Measurements from ENCODE around the gene SLC7A14. TPM values are rescaled to one million over a fixed set of nuclear protein-coding genes. Genes with fewer than 3 reads are reported as not detected.
A peak's percentile ranks its signal among the peaks of the same experiment; 100 is the strongest.

SLC7A14 gene
- total and polyA plus RNA-seq, 2 of the 13 experiments (the other 11 are each of a cell fraction or from before 2014, with no cell fraction given), result not detected

DNA sequence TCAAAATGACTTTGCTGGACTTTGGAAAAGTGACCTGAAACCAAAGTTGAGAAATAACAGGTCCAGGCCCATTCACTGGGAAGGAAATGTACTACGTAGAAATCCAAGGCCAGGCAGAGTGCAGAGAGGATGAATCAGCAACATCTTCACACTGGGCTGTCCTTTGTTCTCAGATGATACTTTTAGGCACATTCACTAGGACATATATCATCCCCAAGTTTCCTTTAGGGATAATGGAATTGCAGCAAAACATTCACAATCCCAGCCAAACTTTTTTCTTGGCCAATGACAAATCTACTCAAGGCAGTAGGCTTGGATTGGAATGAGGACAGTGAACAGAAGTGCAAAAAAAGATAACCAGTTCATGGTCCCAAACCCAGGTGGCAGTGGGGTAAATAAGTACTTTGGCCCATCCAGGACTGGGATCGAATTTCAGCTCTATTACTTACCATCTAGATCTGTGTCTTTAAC lies 92.1 kb downstream of the SLC7A14 start (continued):
- TF ChIP-seq, protein P1, sequence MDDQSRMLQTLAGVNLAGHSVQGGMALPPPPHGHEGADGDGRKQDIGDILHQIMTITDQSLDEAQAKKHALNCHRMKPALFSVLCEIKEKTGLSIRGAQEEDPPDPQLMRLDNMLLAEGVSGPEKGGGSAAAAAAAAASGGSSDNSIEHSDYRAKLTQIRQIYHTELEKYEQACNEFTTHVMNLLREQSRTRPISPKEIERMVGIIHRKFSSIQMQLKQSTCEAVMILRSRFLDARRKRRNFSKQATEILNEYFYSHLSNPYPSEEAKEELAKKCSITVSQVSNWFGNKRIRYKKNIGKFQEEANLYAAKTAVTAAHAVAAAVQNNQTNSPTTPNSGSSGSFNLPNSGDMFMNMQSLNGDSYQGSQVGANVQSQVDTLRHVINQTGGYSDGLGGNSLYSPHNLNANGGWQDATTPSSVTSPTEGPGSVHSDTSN (CRISPR knock-in tag; IDR thresholded peaks at IDR 0.05; ENCODE audit: borderline replicate concordance), result no peak
- TF ChIP-seq ZNF460 (CRISPR knock-in tag; IDR thresholded peaks at IDR 0.05; ENCODE audit: borderline replicate concordance) (no peak), ZFYVE20 (CRISPR knock-in tag; IDR thresholded peaks at IDR 0.05; ENCODE audit: borderline replicate concordance, low read depth) (no peak), ZNF124 (CRISPR knock-in tag; IDR thresholded peaks at IDR 0.05) (no peak), RAD21 (CRISPR knock-in tag; IDR thresholded peaks at IDR 0.05) (no peak), GATAD1 (CRISPR knock-in tag; IDR thresholded peaks at IDR 0.05) (no peak), MED1 (CRISPR knock-in tag; IDR thresholded peaks at IDR 0.05) (peak; percentile 54), GATAD2A (CRISPR knock-in tag; IDR thresholded peaks at IDR 0.05) (peak; percentile 69), ASH2L (IDR thresholded peaks at IDR 0.05; ENCODE audit: insufficient read length, low read depth, low read length) (peak; percentile 85), ZNF629 (CRISPR knock-in tag; conservative IDR thresholded peaks at IDR 0.05) (peak; percentile 75), PPARG (CRISPR knock-in tag; conservative IDR thresholded peaks at IDR 0.05) (0 out of 2 replicates have a peak, but pooled peaks have one; percentile 36), YEATS4 (CRISPR knock-in tag; IDR thresholded peaks at IDR 0.05; ENCODE audit: borderline replicate concordance) (no peak), GLMP (CRISPR knock-in tag; IDR thresholded peaks at IDR 0.05; ENCODE audit: borderline replicate concordance) (no peak), SIX4 (CRISPR knock-in tag; IDR thresholded peaks at IDR 0.05) (peak; percentile 95), E2F1 (CRISPR knock-in tag; IDR thresholded peaks at IDR 0.05) (no peak), ZNF12 (CRISPR knock-in tag; IDR thresholded peaks at IDR 0.05) (no peak), ZFY (CRISPR knock-in tag; IDR thresholded peaks at IDR 0.05) (peak; percentile 24; the same call in 1 of the 2 replicates), HNF4A (CRISPR knock-in tag; IDR thresholded peaks at IDR 0.05) (peak; percentile 84), TP53 (CRISPR knock-in tag; conservative IDR thresholded peaks at IDR 0.05) (no peak), ZNF580 (CRISPR knock-in tag; IDR thresholded peaks at IDR 0.05; ENCODE audit: borderline replicate concordance, low read depth) (no peak; the same call in 1 of the 2 replicates)
- TF ChIP-seq, protein P2, sequence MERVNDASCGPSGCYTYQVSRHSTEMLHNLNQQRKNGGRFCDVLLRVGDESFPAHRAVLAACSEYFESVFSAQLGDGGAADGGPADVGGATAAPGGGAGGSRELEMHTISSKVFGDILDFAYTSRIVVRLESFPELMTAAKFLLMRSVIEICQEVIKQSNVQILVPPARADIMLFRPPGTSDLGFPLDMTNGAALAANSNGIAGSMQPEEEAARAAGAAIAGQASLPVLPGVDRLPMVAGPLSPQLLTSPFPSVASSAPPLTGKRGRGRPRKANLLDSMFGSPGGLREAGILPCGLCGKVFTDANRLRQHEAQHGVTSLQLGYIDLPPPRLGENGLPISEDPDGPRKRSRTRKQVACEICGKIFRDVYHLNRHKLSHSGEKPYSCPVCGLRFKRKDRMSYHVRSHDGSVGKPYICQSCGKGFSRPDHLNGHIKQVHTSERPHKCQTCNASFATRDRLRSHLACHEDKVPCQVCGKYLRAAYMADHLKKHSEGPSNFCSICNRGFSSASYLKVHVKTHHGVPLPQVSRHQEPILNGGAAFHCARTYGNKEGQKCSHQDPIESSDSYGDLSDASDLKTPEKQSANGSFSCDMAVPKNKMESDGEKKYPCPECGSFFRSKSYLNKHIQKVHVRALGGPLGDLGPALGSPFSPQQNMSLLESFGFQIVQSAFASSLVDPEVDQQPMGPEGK (CRISPR knock-in tag; IDR thresholded peaks at IDR 0.05), result peak; percentile 28; the same call in 1 of the 2 replicates
- TF ChIP-seq, protein P3, sequence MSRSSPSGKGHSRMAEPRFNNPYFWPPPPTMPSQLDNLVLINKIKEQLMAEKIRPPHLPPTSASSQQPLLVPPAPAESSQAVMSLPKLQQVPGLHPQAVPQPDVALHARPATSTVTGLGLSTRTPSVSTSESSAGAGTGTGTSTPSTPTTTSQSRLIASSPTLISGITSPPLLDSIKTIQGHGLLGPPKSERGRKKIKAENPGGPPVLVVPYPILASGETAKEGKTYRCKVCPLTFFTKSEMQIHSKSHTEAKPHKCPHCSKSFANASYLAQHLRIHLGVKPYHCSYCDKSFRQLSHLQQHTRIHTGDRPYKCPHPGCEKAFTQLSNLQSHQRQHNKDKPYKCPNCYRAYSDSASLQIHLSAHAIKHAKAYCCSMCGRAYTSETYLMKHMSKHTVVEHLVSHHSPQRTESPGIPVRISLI (CRISPR knock-in tag; IDR thresholded peaks at IDR 0.05; ENCODE audit: borderline replicate concordance), result peak; percentile 65; the same call in 1 of the 2 replicates
